ENCODE data around the gene CCDC87.
"Not testable (repeated sequence)": the region's sequence is repeated elsewhere in the genome, so short reads cannot be mapped to it uniquely, and the experiment has no call there.

CCDC87 gene, protein sequence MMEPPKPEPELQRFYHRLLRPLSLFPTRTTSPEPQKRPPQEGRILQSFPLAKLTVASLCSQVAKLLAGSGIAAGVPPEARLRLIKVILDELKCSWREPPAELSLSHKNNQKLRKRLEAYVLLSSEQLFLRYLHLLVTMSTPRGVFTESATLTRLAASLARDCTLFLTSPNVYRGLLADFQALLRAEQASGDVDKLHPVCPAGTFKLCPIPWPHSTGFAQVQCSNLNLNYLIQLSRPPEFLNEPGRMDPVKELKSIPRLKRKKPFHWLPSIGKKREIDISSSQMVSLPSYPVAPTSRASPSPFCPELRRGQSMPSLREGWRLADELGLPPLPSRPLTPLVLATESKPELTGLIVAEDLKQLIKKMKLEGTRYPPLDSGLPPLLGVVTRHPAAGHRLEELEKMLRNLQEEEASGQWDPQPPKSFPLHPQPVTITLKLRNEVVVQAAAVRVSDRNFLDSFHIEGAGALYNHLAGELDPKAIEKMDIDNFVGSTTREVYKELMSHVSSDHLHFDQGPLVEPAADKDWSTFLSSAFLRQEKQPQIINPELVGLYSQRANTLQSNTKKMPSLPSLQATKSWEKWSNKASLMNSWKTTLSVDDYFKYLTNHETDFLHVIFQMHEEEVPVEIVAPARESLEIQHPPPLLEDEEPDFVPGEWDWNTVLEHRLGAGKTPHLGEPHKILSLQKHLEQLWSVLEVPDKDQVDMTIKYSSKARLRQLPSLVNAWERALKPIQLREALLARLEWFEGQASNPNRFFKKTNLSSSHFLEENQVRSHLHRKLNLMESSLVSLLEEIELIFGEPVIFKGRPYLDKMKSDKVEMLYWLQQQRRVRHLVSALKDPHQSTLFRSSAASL

DNA sequence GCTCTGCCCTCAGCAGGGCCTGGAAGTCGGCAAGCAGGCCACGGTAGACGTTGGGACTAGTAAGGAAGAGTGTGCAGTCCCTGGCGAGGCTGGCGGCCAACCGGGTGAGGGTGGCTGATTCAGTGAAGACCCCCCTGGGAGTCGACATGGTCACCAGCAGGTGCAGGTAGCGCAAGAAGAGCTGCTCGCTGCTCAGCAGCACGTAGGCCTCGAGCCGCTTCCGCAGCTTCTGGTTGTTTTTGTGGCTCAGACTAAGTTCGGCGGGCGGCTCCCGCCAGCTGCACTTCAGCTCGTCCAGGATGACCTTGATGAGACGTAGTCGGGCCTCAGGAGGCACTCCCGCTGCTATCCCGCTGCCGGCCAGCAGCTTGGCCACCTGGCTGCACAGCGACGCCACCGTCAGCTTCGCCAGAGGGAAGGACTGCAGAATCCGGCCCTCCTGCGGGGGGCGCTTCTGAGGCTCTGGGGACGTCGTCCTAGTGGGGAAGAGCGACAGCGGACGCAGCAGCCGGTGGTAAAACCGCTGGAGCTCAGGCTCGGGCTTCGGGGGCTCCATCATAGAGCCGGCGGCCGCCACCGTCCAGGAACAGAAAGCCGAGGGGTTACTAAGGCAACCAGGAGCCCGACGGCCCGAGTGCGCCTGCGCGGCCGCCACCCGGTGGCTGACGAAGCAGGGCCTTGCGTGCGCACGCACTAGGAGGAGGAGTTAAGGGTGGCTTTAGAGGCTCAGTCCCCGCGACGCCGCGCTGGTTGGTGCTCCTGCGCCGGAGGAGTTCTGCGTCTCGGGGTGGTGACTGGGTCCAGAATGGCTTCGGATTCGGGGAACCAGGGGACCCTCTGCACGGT, at the start of gene CCDC87, which contains the start of gene CCS:
CCDC87 (minus strand) TSS at position 607 of the 846 bp plus-strand sequence; CDS start at position 559, 48 bp downstream.
CCS (plus strand) TSS at position 729 of the 846 bp plus-strand sequence; CDS start at position 806, 77 bp downstream.
- peak; percentile 95 for DNase-seq

DNA sequence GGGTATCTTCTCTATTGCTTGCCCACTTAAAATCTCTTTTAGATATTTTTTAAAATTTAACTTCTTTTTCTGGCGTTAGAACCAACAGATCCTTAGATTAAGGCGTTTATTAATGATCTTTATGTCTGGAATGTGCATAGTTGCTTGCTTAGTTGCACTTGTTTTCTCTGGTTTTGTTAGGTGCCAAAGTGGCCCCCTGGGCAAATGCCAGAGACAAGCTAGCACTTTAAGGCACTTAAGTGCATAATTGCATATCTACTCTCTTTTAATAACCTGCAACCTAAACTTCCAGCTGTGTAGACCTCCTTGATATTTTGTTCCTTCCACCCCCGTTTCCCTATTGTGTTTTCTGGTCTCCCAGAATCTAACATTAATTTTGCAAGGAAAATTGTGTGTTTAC, 49.0 kb upstream of the CCDC87 start:
- peak; percentile 44 for DNase-seq

DNA sequence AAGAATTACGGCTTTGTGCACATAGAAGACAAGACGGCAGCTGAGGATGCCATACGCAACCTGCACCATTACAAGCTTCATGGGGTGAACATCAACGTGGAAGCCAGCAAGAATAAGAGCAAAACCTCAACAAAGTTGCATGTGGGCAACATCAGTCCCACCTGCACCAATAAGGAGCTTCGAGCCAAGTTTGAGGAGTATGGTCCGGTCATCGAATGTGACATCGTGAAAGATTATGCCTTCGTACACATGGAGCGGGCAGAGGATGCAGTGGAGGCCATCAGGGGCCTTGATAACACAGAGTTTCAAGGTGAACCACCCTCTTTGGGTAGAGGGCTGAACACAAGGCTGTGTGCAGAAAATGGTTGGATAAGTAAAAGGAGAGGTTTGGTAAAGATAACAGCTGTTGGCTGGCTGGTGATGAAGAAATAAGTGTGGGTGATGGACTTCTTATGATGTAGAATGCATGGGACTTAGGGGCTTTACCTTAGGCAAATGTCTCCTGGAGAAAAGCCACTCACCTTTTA, 47.0 kb upstream of the CCDC87 start:
- DNase-seq, result not testable (repeated sequence)

DNA sequence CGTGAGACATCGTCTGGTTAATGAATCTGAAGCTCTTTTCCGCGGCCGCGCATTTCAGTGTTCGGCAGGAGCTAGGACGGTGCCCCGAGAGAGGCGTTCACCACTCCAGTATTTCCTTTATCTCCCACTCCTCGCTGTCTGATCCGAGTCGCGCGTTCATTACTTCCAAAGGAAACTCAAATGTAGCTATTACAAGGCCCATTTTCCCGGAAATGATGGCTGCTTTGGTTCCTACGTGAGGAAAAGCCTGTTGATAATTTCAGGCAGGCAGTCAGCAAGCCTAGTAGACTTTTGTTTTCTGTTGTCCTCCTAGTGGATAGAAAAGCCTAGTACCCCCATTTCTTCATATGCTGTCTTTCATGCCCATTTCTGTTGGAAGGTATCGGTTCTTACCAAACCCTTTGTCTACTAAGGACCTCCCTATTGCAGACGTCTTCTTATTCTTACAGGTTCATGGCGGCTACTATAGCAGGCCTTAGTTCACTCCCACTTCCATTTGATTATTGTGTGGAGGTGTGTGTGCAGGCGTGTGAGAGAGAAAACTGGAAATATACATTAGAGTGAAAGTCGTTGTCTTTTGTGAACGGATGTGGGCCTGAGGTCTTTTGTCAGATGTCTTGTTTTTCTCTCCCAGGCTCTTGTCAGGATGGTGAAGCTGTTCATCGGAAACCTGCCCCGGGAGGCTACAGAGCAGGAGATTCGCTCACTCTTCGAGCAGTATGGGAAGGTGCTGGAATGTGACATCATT, 46.4 kb upstream of the CCDC87 start:
- peak; percentile 40 for DNase-seq

DNA sequence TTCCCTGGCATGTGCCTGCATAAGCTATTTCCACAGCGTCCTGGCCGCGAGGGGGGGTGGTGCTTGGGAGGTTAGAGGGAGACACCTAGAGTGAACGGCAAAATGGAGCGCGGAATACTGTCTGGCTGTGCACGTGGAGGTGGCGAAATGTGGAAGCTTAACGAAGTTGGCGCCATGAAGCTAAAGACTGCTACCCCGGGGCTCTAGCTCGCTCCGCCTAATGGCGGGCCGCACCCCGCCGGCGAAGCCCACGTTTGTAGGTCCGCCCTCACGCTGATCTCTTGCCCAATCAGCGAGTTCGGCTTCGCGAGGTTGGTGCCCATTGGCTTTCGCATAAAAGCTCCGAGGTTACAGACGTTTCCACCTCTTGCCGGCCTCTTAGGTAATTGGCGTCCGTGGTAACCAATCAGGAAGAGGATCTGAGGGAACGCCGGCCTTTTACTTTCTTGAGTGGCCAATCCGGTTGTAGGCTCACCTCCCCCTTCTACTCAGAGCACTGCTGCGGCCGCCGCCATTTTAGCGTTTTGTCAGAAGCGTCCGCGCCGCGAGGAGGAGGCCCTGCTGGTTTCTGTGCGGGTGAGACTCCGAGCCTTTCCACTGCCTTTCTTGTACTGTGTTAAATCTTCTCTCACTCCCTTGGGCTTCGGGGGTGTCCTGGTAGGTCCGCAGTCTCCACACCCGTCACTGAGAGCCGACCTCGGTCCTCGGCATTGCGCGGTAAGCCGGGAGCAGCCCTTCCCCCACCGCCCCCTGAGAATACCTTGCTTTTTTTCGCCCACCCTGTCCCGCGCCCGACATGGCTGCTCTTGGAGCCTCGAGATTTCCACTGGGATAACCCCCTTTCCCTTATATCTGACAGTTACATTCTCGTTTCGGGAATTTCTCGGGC, 45.6 kb upstream of the CCDC87 start, which contains the start of gene RBM4:
RBM4 (plus strand) TSS at position 527 of the 889 bp plus-strand sequence. CDS start 1,009 bp downstream, outside the sequence.
- peak; percentile 100 for DNase-seq

DNA sequence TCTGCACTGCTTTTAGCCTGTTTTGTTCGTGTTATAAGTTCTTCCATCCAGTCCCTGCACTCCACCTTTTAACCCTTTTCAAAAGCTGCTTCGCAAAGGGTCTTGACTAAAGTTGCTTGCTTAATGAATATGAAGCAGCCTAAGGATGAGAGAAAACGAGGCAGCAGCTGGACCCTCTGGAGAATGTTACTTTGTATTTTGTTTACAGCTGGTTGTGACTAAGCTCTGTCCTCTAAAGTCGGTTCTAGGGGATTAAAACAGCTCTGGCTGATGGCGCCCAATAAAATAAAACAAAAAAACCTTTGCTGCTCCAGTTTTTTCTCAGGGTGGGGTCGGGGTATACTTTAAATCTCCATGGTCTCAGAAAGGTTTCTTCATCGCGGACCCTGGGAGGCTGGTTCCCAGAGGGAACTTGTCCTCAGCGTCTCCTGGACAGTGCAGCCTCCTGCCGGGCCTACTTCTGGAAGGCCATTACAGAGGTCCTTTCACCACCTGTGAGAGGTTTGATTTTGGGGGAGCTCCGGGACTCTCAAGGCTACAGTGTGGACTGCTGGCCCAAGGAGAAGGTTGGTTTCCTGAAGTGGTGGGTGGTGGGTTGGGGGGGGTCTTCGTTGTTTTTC, 44.8 kb upstream of the CCDC87 start:
- peak; percentile 30 for DNase-seq

DNA sequence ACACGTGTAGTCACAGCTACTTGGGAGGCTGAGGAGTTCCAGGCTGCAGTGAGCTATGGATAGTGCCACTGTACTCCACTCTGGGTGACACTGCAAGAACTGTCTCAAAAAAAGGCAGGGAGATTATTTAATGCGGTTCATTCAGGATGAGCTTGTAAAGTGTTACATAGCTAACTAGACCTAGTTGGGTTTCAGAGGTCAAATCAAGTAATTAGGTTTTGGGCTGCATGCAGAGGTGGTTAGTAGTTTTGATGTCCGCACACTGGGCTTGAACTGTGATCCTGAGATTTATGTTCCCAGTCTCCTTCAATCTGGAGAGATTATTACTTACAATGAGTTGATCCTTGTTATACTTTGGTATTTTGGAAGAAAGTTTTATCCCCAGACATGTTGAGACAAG, 43.5 kb upstream of the CCDC87 start:
- DNase-seq, result no peak

DNA sequence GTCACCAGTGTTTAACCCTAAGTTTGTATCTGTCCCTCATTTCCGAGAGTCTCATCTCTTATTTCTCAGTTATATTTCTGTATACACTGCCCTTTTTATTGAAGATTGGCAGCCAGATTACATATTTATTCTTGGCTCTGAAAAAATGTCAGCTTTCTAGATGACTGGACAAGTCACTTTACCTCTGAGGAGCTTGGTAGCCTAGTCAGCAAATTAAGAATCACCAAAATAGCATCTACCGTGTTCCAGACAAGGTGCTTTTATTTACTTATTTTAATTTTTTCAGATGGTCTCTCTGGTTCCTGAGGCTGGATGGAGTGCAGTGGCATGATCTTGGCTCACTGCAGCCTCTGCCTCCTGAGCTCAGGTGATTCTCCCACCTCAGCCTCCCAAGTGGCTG, 40.1 kb upstream of the CCDC87 start:
- no peak for DNase-seq

DNA sequence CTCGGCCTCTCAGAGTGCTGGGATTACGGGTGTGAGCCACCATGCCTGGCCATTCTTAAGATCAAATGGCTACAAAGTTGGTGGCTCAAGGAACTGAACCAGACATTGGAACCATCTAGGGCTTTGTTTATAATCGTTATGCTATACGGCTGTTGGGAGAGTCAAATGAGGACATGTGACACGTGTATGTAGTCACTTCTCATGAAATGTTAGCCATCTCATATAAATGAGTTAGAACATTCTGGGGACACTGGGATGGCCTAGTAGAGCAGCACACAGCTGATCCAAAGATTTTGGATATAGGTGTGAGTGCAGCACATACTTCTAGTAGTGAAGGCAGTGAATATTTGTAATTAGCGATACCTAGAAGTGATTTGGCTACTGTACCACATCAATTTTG, 39.0 kb upstream of the CCDC87 start:
- DNase-seq, result no peak

DNA sequence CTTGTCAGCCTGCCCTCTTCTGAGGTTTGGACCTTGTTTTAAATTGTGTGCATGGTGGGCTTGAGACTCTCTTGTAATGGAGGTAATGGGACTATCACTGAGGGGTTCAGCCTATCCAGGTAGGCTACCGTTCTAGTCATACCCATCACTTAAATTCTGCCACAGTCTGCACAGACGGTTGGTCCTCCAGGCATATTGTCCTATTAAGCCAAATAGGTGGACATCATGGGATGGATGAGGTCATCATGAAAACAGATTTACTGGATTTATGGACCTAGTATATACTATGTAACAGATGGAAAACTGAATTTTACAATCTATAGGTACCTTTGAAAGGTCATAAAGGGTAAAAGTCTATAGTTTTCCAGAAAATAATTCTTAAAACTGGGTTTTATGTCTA, 36.5 kb upstream of the CCDC87 start:
- DNase-seq, result no peak

DNA sequence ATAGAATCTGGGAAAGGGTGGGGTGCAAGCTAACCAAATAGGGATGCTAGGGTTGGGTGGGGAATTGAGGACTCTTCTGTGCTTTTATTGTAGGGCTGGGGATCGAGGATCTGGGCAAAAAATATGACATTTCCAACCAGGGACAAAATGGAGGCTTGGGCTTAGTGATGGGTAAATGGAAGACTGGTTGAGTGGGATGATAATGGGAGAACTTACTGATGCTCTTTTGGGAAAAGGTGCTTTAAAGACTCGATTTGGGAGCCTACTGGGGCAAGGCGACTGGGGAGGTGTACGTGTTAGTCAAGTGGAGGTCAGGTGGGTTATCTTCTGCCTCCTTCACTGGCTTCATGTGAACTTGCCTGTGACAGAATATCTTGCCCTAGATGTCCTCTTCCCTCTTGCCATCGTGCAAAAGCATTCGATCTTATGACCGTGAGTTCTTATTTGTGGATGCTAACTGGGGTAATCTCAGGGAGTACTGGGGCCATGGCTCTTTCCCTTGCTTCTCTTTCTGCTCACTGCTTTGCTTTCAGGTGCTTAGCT, 35.3 kb upstream of the CCDC87 start:
- DNase-seq, result no peak

DNA sequence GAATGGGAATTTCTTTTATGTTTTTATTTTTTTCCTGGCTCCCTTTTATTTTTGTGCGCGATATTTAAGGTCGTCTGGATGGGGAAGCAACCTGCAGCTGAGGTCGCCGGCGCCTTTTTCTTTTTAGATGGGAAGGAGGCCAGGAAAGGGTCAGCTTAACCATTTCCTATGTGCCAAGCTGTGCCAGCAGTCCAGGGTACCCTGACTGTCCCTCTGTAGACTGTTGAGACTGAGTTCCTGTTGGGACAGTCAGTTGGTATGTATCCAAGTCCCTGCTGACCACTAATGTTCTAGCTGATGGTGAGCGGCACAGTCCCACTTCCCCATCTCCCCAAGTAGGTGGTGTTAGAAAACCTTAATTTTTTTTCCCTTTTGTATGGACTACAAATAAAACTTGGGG, 34.1 kb upstream of the CCDC87 start:
- DNase-seq, result no peak

DNA sequence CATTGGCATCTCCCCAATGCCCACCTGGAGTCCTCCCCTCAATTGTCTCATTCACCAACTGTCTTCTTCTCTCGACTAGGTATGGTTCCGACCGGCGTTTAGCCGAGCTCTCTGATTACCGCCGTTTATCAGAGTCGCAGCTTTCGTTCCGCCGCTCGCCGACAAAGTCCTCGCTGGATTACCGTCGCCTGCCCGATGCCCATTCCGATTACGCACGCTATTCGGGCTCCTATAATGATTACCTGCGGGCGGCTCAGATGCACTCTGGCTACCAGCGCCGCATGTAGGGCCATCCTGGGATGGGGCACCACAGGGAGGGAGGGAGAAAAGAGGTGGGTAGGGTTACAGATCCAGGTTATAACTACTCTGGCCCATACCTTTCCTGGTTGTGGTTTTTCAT, 33.5 kb upstream of the CCDC87 start:
- no peak for DNase-seq

DNA sequence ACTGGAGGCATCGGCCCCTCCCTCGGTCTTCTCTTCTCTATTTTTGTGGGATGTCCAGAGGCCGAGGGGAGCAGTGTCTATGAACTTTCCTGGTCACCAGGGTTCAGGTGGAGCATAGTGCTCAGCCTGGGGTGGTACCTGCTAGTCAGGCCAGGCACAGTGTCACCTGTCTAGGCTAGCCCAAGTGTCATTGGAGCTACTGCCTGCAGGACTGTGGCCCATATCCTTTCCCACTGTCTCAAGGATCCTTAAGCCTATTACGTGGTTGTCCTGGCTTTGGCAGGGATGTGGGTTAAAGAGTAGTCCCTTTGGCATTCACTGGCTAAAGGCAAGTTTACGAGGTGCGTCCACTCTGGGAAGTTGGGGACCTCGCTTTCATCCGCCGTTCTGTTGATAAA, 32.9 kb upstream of the CCDC87 start:
- no peak for DNase-seq

DNA sequence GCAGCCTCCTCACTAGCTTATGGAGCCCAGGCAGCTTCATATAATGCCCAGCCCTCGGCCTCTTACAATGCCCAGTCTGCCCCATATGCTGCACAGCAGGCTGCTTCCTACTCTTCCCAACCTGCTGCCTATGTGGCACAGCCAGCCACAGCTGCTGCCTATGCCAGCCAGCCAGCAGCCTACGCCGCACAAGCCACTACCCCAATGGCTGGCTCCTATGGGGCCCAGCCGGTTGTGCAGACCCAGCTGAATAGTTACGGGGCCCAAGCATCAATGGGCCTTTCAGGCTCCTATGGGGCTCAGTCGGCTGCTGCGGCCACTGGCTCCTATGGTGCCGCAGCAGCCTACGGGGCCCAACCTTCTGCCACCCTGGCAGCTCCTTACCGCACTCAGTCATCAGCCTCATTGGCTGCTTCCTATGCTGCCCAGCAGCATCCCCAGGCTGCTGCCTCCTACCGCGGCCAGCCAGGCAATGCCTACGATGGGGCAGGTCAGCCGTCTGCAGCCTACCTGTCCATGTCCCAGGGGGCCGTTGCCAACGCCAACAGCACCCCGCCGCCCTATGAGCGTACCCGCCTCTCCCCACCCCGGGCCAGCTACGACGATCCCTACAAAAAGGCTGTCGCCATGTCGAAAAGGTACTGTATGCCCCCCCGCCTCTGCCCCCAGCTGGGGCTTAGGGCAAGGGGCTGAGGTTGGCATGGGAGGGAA, 32.3 kb upstream of the CCDC87 start:
- DNase-seq, result no peak

DNA sequence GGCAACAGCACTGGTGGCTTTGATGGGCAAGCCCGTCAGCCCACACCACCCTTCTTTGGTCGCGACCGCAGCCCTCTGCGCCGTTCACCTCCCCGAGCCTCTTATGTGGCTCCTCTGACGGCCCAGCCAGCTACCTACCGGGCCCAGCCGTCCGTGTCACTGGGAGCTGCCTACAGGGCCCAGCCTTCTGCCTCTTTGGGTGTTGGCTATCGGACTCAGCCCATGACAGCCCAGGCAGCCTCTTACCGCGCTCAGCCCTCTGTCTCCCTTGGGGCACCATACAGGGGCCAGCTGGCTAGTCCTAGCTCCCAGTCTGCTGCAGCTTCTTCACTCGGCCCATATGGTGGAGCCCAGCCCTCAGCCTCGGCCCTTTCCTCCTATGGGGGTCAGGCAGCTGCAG, 31.6 kb upstream of the CCDC87 start:
- DNase-seq, result no peak

DNA sequence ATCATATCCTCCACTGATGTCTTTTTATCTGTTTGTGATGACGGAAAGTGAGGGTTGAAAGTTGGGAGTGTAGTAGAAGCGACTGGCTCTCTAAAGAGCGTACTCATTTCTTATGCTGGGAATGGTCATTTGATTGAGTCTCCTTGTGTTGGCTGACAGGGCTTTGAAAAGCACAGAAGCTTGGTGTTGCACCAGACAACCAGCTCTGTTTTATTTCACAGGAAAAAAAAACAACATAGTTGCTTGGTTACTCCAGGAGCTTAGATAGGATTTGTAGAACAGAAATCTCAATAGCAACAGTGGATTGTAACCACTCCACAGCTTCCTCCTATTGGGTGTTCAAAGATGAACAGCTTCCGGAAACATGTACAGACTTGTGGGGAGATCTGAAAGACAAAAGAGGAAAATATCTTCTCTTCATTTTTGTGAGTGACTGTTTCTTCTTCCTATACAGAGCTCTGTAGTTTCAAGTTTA, 26.3 kb upstream of the CCDC87 start:
- peak; percentile 26 for DNase-seq

DNA sequence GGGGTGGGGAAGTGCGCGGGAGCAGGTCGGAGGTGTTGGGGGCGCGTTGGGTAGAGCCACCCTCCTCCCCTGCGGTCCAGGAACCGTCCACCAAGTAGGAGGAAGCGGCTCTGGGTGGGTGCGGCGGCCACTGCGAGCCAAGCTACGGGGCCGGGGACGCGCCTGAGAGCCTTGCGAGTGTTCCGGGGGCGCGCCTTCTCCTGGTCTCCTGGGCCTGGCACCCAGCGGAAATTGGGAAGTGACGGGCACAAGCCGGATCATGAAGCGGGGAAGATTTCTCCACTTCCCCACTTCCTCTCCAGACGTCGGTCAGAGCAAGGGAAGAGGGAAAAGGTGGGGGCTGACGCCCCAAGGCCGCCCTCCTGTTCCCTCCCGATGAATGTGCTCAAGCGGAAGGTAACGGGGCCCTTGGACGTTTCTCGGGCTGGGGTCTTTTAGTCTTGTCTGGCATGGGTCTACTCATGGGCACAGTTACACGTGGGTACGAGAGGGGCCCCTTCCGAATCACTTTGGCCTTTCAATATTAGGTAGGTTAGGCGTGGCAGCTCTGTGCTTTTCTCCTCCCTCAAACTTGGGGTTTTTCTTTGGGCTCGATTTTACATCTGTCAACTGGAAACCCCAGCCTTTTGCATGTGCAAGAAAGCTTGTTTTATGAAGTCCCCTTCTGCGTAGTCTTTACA, 24.4 kb upstream of the CCDC87 start:
- DNase-seq, result peak; percentile 65

All from EL (cell line).